Naive thymus-derived CD8-positive, alpha-beta T cell (primary cell): ENCODE data around the gene PGAP1. TPM values are rescaled to one million over a fixed set of nuclear protein-coding genes. Genes with fewer than 3 reads are reported as not detected.
A peak's percentile ranks its signal among the peaks of the same experiment; 100 is the strongest.

ENCODE experiments used
- ATAC-seq, 2 donors: fragments of 150-1000 bp; cut with Tn5 transposase in 1 of 2; sonication (Bioruptor Pico), chemical (Tn5 transposase) in 1 of 2; 1 replicate in 1 of 2; 2 replicates in 1 of 2; pipeline ENCODE4 v1.10.0; 2021; ENCODE audit warnings: mild to moderate bottlenecking in 2 of 2, moderate library complexity in 2 of 2
- POLR2A ChIA-PET: fragments of 350-600 bp; sonication (Branson Sonifier 250); formaldehyde crosslinking; loops from one replicate; lab custom pipeline; 2021; ENCODE audit warnings: antibody characterized with exemption; lab: Charles Lee
- DNase-seq, 10 donors: peaks; one replicate each; pipeline versions ENCODE4 v3.0.0 to v3.0.0-alpha.2; 2020 to 2022
- H3K27ac Mint-ChIP-seq, 10 donors: one replicate each; pipeline ENCODE4 v1.8.0; 2020 to 2022; ENCODE audit warnings: mild to moderate bottlenecking in 10 of 10, mixed read lengths in 10 of 10, moderate library complexity in 4 of 10, inconsistent platforms in 1 of 10
- H3K27me3 Mint-ChIP-seq, 5 donors: one replicate each; pipeline ENCODE4 v1.8.0; 2021 to 2022; ENCODE audit warnings: mixed read lengths in 5 of 5
- H3K36me3 Mint-ChIP-seq, 3 donors: one replicate each; pipeline ENCODE4 v1.8.0; 2020 to 2022; ENCODE audit warnings: mixed read lengths in 3 of 3, mild to moderate bottlenecking in 2 of 3, inconsistent platforms in 1 of 3
- H3K4me1 Mint-ChIP-seq, 4 donors: one replicate each; pipeline ENCODE4 v1.8.0; 2021 to 2022; ENCODE audit warnings: mixed read lengths in 4 of 4
- H3K4me3 Mint-ChIP-seq, 10 donors: one replicate each; pipeline ENCODE4 v1.8.0; 2020 to 2022; ENCODE audit warnings: mild to moderate bottlenecking in 10 of 10, mixed read lengths in 10 of 10, moderate library complexity in 6 of 10, inconsistent platforms in 1 of 10
- H3K9me3 Mint-ChIP-seq, 9 donors: one replicate each; pipeline ENCODE4 v1.8.0; 2020 to 2022; ENCODE audit warnings: mixed read lengths in 9 of 9, mild to moderate bottlenecking in 3 of 9, inconsistent platforms in 1 of 9, moderate library complexity in 1 of 9
- polyA plus RNA-seq, 3 donors: library from polyadenylated mRNA; unstranded; fragments of 300-500 nt; fragmentation: Illumina TruSeq; gene quantifications; one replicate each; pipeline ENCODE4 v1.2.3, GENCODE V29; 2021
- total RNA-seq, 8 experiments: library from RNA in 2 of 8; stranded (reverse) in 2 of 8; gene quantifications; one replicate each; pipeline ENCODE4 v1.2.3 and lab custom pipeline; 2021 to 2026

Gene PGAP1
- total and polyA plus RNA-seq, 5 experiments from 2014 or later, result 0.64 to 9.7 (median 1.6) TPM

- DNase-seq (no peak), ATAC-seq (no peak)
- H3K36me3 Mint-ChIP-seq, result peaks cover 14 to 34% (median 31%) of the 10 kb centered on the region in 3 donors
- H3K27me3 Mint-ChIP-seq, result no peaks in the 10 kb centered on the region
- peaks cover 2 to 14% (median 10%) of the 10 kb centered on the region in 9 donors for H3K9me3 Mint-ChIP-seq
- no peak overlapping the region for H3K4me3 Mint-ChIP-seq
- no peaks in the 10 kb centered on the region for H3K4me1 Mint-ChIP-seq
- POLR2A ChIA-PET, result no interaction called here
- no peak overlapping the region for H3K27ac Mint-ChIP-seq
These were observed 71.9 kb downstream of the PGAP1 start for GRCh38 chr2:196854629-196855028.

GRCh38 chr2:196853301-196854087 is 73.0 kb downstream of the PGAP1 start:
- H3K27me3 Mint-ChIP-seq, result no peaks in the 10 kb centered on the region
- peaks cover 0 to 6% (median 2%) of the 10 kb centered on the region in 9 donors for H3K9me3 Mint-ChIP-seq
- H3K4me3 Mint-ChIP-seq, result no peak overlapping the region
- POLR2A ChIA-PET, result no interaction called here
- ATAC-seq (no peak), DNase-seq (no peak)
- H3K36me3 Mint-ChIP-seq, result peaks cover 3 to 24% (median 19%) of the 10 kb centered on the region in 3 donors
- no peaks in the 10 kb centered on the region for H3K4me1 Mint-ChIP-seq
- peak overlapping the region in 1 of 10 donors; percentile 54 for H3K27ac Mint-ChIP-seq

- no peaks in the 10 kb centered on the region for H3K9me3 Mint-ChIP-seq
- no peak overlapping the region for H3K4me3 Mint-ChIP-seq
- no peak for ATAC-seq
- peaks cover 0 to 7% (median 4%) of the 10 kb centered on the region in 4 donors for H3K4me1 Mint-ChIP-seq
- H3K36me3 Mint-ChIP-seq, result peaks cover 8 to 13% (median 8%) of the 10 kb centered on the region in 3 donors
- POLR2A ChIA-PET, result no interaction called here
- no peaks in the 10 kb centered on the region for H3K27me3 Mint-ChIP-seq
- no peak for DNase-seq
- peak overlapping the region in 5 of 10 donors; percentile 2 to 68 (median 12) for H3K27ac Mint-ChIP-seq
These were observed 75.4 kb downstream of the PGAP1 start for GRCh38 chr2:196851088-196851487.

GRCh38 chr2:196849895-196850294 is 76.6 kb downstream of the PGAP1 start:
- H3K4me3 Mint-ChIP-seq, result no peak overlapping the region
- H3K9me3 Mint-ChIP-seq, result no peaks in the 10 kb centered on the region
- no peaks in the 10 kb centered on the region for H3K27me3 Mint-ChIP-seq
- peaks cover 0 to 9% (median 4%) of the 10 kb centered on the region in 4 donors for H3K4me1 Mint-ChIP-seq
- H3K36me3 Mint-ChIP-seq, result peaks cover 8 to 18% (median 16%) of the 10 kb centered on the region in 3 donors
- DNase-seq, result no peak
- H3K27ac Mint-ChIP-seq, result no peak overlapping the region
- POLR2A ChIA-PET, result no interaction called here
- no peak for ATAC-seq

- H3K9me3 Mint-ChIP-seq, result no peaks in the 10 kb centered on the region
- H3K36me3 Mint-ChIP-seq, result peaks cover 8 to 32% (median 16%) of the 10 kb centered on the region in 3 donors
- H3K27me3 Mint-ChIP-seq, result no peaks in the 10 kb centered on the region
- DNase-seq (no peak), ATAC-seq (no peak)
- no peak overlapping the region for H3K27ac Mint-ChIP-seq
- H3K4me1 Mint-ChIP-seq, result peaks cover 0 to 9% (median 4%) of the 10 kb centered on the region in 4 donors
- H3K4me3 Mint-ChIP-seq, result no peak overlapping the region
- POLR2A ChIA-PET, result no interaction called here
These were observed 80.2 kb downstream of the PGAP1 start for GRCh38 chr2:196846295-196846694.

- ATAC-seq (no peak), DNase-seq (no peak)
- peaks cover 8 to 39% (median 22%) of the 10 kb centered on the region in 3 donors for H3K36me3 Mint-ChIP-seq
- H3K4me1 Mint-ChIP-seq, result peaks cover 0 to 9% (median 4%) of the 10 kb centered on the region in 4 donors
- H3K9me3 Mint-ChIP-seq, result no peaks in the 10 kb centered on the region
- H3K4me3 Mint-ChIP-seq, result no peak overlapping the region
- no peak overlapping the region for H3K27ac Mint-ChIP-seq
- POLR2A ChIA-PET, result no interaction called here
- no peaks in the 10 kb centered on the region for H3K27me3 Mint-ChIP-seq
These were observed 81.1 kb downstream of the PGAP1 start for GRCh38 chr2:196845371-196845770.

- peaks cover 0 to 37% (median 22%) of the 10 kb centered on the region in 3 donors for H3K36me3 Mint-ChIP-seq
- POLR2A ChIA-PET, result interaction anchor here (0.5 kb wide), 1 partner anchor 1455 kb away, joined by 3 read pairs; no protein-coding TSS in a partner anchor
- no peak overlapping the region for H3K4me3 Mint-ChIP-seq
- H3K4me1 Mint-ChIP-seq, result no peaks in the 10 kb centered on the region
- no peaks in the 10 kb centered on the region for H3K27me3 Mint-ChIP-seq
- H3K27ac Mint-ChIP-seq, result no peak overlapping the region
- ATAC-seq, result no peak
- H3K9me3 Mint-ChIP-seq, result no peaks in the 10 kb centered on the region
- no peak for DNase-seq
These were observed 86.3 kb downstream of the PGAP1 start for GRCh38 chr2:196840171-196840570.

- Mint-ChIP-seq H3K27me3 (no peaks in the 10 kb centered on the region), H3K4me1 (no peaks in the 10 kb centered on the region), H3K36me3 (peaks cover 0 to 35% (median 22%) of the 10 kb centered on the region in 3 donors), H3K4me3 (no peak overlapping the region), H3K9me3 (no peaks in the 10 kb centered on the region), H3K27ac (no peak overlapping the region)
- DNase-seq, result no peak
- POLR2A ChIA-PET, result no interaction called here
- no peak for ATAC-seq
These were observed 86.9 kb downstream of the PGAP1 start for GRCh38 chr2:196839574-196839973.

- no peak overlapping the region for H3K27ac Mint-ChIP-seq
- no peaks in the 10 kb centered on the region for H3K9me3 Mint-ChIP-seq
- no peak overlapping the region for H3K4me3 Mint-ChIP-seq
- DNase-seq, result no peak
- POLR2A ChIA-PET, result no interaction called here
- no peaks in the 10 kb centered on the region for H3K4me1 Mint-ChIP-seq
- H3K27me3 Mint-ChIP-seq, result no peaks in the 10 kb centered on the region
- H3K36me3 Mint-ChIP-seq, result peaks cover 0 to 23% (median 22%) of the 10 kb centered on the region in 3 donors
- no peak for ATAC-seq
These were observed 90.1 kb downstream of the PGAP1 start for GRCh38 chr2:196836440-196836839.

GRCh38 chr2:196830701-196831100 is 95.8 kb downstream of the PGAP1 start:
- POLR2A ChIA-PET, result no interaction called here
- Mint-ChIP-seq H3K9me3 (no peaks in the 10 kb centered on the region), H3K4me3 (no peak overlapping the region), H3K27ac (no peak overlapping the region), H3K4me1 (no peaks in the 10 kb centered on the region), H3K27me3 (no peaks in the 10 kb centered on the region), H3K36me3 (peaks cover 0 to 3% (median 0%) of the 10 kb centered on the region in 3 donors)
- ATAC-seq (no peak), DNase-seq (no peak)

- POLR2A ChIA-PET, result no interaction called here
- H3K4me3 Mint-ChIP-seq, result no peak overlapping the region
- no peak for ATAC-seq
- H3K9me3 Mint-ChIP-seq, result no peaks in the 10 kb centered on the region
- H3K27ac Mint-ChIP-seq, result peak overlapping the region in 1 of 10 donors; percentile 7
- no peaks in the 10 kb centered on the region for H3K4me1 Mint-ChIP-seq
- H3K27me3 Mint-ChIP-seq, result peaks cover 0 to 1% (median 0%) of the 10 kb centered on the region in 5 donors
- no peak for DNase-seq
- H3K36me3 Mint-ChIP-seq, result peaks cover 0 to 3% (median 0%) of the 10 kb centered on the region in 3 donors
These were observed 99.2 kb downstream of the PGAP1 start for GRCh38 chr2:196827356-196827755.

GRCh38 chr2:196823750-196824522 is 102.6 kb downstream of the PGAP1 start:
- Mint-ChIP-seq H3K27me3 (peaks cover 3 to 22% (median 13%) of the 10 kb centered on the region in 5 donors), H3K4me1 (no peaks in the 10 kb centered on the region), H3K27ac (no peak overlapping the region), H3K9me3 (peaks cover 4 to 10% (median 9%) of the 10 kb centered on the region in 9 donors), H3K4me3 (no peak overlapping the region), H3K36me3 (peaks cover 0 to 12% (median under 1%) of the 10 kb centered on the region in 3 donors)
- no peak for DNase-seq
- no peak for ATAC-seq
- POLR2A ChIA-PET, result no interaction called here

GRCh38 chr2:196821195-196821594 is 105.3 kb downstream of the PGAP1 start:
- DNase-seq (no peak), ATAC-seq (no peak)
- no peak overlapping the region for H3K4me3 Mint-ChIP-seq
- H3K27ac Mint-ChIP-seq, result no peak overlapping the region
- H3K4me1 Mint-ChIP-seq, result no peaks in the 10 kb centered on the region
- H3K9me3 Mint-ChIP-seq, result peaks cover 5 to 33% (median 18%) of the 10 kb centered on the region in 9 donors
- POLR2A ChIA-PET, result no interaction called here
- peaks cover 2 to 26% (median 9%) of the 10 kb centered on the region in 3 donors for H3K36me3 Mint-ChIP-seq
- peaks cover 8 to 41% (median 24%) of the 10 kb centered on the region in 5 donors for H3K27me3 Mint-ChIP-seq
